ENCODE results near the gene NEURL1B.

GRCh38 chr5:172636279-172637050 lies 4.6 kb upstream of the NEURL1B start:
- TF ChIP-seq POLR2A (IDR thresholded peaks at IDR 0.05) (no peak), CTCF (IDR thresholded peaks at IDR 0.05) (no peak)
